Fibroblast of villous mesenchyme (primary cell): ENCODE data around the gene PNPLA1. TPM values are rescaled to one million over a fixed set of nuclear protein-coding genes. Genes with fewer than 3 reads are reported as not detected.

Experiments used
- DNase-seq: peaks from one replicate; pipeline ENCODE4 v3.0.0-alpha.2; 2010; ENCODE audit warnings: low read depth
- H3K4me3 ChIP-seq: 2 replicates; pipeline ENCODE4 v1.5.1; 2011; ENCODE audit warnings: low read depth, mild to moderate bottlenecking, low read length
- total RNA-seq: library from RNA; depleted of rRNA; stranded (reverse); fragments of >200 nt; gene quantifications from 2 replicates; pipeline ENCODE4 v1.2.3, GENCODE V29; 2012
- TF ChIP-seq, protein P1 (sequence below): IDR thresholded peaks from 2 replicates; pipeline ENCODE4 v1.5.1; 2012; ENCODE audit warnings: low read depth, mild to moderate bottlenecking, low read length; ENCODE audit not compliant: insufficient read depth

Gene PNPLA1
- total RNA-seq, 1 donor = not detected

DNA sequence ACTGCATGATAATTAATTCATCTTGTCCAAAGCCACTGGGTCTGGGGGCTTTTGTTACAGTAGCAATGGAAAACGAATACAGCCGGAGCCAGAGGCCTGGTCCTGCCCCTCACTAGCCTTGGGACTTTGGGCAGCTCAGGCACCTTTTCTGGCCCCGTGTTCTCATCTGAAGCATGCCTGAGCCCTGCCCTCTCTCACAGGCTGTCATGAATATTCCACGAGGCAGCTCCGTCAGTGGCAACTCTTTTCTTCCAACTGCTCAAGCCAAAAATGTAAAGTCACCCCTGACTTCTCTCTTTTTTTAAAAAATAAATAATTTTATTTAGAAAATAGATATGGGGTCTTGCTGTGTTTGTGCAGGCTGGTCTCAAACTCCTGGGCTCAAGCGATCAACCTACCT lies 61.5 kb downstream of the PNPLA1 start:
- DNase-seq = no peak
- TF ChIP-seq, protein P1, sequence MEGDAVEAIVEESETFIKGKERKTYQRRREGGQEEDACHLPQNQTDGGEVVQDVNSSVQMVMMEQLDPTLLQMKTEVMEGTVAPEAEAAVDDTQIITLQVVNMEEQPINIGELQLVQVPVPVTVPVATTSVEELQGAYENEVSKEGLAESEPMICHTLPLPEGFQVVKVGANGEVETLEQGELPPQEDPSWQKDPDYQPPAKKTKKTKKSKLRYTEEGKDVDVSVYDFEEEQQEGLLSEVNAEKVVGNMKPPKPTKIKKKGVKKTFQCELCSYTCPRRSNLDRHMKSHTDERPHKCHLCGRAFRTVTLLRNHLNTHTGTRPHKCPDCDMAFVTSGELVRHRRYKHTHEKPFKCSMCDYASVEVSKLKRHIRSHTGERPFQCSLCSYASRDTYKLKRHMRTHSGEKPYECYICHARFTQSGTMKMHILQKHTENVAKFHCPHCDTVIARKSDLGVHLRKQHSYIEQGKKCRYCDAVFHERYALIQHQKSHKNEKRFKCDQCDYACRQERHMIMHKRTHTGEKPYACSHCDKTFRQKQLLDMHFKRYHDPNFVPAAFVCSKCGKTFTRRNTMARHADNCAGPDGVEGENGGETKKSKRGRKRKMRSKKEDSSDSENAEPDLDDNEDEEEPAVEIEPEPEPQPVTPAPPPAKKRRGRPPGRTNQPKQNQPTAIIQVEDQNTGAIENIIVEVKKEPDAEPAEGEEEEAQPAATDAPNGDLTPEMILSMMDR = no peak
- no peak overlapping the region for H3K4me3 ChIP-seq

DNA sequence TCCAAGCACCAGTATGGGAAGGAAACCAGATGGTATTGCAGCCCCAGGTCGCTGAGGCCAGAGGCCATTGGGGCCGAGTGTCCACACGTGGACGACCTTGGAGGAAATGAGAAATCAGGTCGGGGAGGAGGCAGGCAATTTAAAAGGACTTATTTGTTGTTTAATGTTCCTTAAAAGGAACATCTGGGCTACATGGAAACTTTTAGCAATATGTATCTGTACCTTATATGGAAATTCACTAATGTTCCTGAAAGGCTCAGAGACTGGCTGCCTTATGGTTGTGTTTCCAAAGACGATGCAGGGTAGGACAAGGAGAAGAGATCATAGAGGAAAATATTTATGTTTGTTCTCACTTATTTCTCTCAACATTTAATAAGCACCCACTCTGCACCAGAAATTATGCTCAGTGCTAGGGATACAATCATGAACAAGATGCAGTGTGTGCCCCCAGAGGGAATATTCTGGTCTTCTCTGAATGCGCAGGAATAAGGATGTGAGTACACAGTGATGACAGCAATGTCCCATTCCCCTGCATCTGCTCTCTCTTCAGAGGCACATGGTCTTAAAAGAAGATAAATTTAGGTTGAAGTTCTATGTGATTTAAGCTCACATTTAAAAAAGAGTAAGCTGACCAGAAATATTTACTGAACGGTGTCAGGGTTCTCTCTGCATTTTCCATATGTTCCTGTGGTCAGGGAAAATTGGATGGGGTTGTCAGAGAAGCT lies 63.5 kb downstream of the PNPLA1 start:
- TF ChIP-seq, protein P1 = no peak
- DNase-seq = no peak
- H3K4me3 ChIP-seq = no peak overlapping the region

DNA sequence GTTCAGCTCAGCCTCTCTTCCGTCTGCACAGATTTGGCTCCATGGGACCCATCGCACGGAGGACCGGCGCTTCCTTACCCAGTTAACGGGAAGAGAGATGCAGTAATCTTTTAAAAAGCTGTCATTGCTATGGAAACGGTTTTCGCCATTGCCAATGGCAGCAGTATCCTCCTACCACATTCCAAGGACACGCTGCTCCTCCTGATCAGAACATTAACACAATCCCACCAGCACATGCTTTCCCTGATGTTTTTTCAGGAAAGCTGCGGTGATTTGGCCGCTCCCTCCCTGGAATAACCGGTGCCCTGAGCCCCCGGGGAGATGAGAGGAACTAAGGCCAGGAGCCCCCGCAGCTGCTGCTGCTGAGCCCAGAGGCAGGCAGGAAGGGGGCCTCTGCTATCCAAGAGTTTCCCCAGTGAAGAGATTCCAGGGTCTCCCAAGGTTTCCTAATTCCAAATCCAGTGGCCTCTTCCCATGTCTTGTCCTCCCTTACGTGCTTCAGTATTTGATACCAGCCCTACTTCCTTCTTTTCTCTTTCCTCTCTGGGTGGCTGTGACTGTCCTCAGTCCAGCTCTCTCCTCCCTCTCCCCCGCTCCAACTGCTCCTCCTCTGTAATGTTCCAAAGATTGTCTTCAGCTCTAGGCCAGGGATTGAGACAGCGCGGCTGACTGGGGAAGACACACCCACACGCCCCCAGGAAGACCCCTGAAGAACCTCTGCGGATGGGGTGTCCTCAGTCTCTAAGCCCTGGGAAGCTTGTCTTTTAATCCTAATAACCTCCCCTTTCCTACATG lies 64.3 kb downstream of the PNPLA1 start:
- no peak for DNase-seq
- no peak overlapping the region for H3K4me3 ChIP-seq
- TF ChIP-seq, protein P1 = no peak

DNA sequence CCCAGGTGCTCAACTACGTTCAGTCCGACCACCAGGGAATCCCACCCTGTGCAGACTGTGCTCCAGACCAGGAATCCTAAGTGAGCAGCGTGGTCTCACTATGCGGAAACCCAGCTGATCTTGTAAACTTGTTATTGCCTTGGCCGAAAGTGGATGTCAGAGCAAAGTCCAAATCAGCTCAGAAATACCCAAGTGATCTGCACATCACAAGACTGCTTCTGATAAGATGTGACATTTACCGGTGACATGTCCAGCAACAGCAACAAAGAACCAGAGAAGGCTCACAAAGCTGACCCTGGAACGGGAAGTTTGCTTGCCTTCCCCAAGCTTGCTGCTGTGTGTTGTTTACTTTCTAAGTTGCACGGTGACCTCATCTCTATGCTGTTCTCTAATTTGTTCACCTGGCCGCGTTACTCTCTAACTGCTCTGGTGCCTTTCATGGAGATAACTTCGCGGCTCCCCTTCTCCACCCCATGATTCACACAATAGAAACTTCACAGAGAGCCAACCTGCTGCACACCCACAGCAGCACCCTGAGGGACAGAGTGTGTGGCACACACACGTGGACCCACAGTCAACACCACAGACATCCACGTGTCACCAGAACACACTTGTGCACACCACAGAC lies 65.1 kb downstream of the PNPLA1 start:
- no peak for DNase-seq
- TF ChIP-seq, protein P1 = no peak
- H3K4me3 ChIP-seq = no peak overlapping the region

DNA sequence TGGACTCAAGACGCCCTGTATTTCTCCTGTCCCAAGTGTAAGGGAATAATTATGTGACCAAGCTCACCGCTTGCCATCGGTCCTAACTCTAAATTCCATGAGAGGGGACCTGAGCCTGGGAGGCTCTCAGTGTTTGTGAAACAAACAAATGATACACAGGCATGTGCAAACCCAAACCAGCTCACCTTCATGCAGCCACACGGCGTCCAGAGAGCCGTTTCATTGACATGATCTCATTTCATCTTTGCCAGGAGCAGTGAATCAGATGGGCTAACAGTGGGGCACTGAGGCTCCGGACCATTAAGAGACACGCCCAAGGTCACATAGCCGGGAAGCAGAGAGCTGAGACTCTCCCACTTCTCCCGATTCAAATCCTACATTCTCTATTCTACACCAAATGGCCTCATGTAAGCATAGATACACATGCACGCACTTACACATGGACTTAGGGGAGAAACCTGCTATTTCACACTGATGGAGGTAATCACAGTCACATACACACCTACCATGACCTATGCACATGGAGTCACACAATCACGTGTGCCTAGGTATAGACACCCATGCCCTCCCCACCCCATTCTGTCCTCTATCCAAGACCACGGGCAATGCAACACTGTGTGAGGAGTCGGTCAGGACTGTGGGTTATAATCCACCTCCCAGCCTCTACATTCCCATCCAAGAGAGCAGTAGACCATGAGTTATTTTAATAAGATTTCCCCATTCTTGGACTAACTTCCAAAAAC lies 65.8 kb downstream of the PNPLA1 start:
- H3K4me3 ChIP-seq = no peak overlapping the region
- TF ChIP-seq, protein P1 = no peak
- DNase-seq = no peak

DNA sequence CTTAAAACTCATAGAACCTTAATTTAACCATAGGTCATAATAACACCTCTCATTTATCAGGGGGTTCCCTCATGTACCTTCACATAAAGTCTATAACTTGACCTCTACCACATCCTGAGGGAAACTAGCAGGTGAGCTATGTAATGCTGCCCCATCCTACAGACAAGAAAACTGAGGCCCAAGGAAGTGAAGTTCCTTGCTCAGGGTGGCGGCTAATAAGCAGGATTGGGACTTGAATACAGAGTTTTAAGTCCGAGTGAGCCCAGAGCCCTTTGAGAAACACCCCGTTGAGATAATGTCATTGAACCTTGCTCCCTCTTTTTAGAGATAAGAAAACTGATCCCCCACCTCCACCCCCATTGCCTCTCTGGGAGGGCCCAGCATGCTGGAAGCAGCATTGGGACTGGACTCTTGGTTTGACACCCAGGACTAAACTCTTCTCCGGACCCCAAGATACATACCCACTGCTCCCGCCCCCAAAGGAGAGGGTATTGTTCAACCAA lies 66.4 kb downstream of the PNPLA1 start:
- TF ChIP-seq, protein P1 = no peak
- no peak overlapping the region for H3K4me3 ChIP-seq

More for the DNA sequence above, 66.4 kb downstream of the PNPLA1 start:
- DNase-seq = no peak
